Liver (tissue), 9 donors: ENCODE measurements around the gene LBHD1. TPM values are rescaled to one million over a fixed set of nuclear protein-coding genes. Genes with fewer than 3 reads are reported as not detected.

ENCODE experiments used
- DNase-seq: peaks from one replicate; pipeline ENCODE4 v3.0.0-alpha.2; 2017; ENCODE audit warnings: low spot score
- H3K27ac ChIP-seq, 2 donors: one replicate each; pipeline ENCODE4 v1.7.0; 2013; ENCODE audit warnings: inconsistent platforms in 2 of 2, low read length in 2 of 2, control low read depth in 1 of 2, low read depth in 1 of 2, mild to moderate bottlenecking in 1 of 2
- H3K27me3 ChIP-seq, 4 donors: one replicate each; pipeline versions ENCODE4 v1.6.1 to v1.7.0; 2013; ENCODE audit warnings: low read length in 3 of 4, inconsistent platforms in 1 of 4, mild to moderate bottlenecking in 1 of 4, moderate library complexity in 1 of 4; ENCODE audit not compliant: control insufficient read depth in 4 of 4, insufficient read depth in 4 of 4
- H3K36me3 ChIP-seq, 4 donors: one replicate each; pipeline versions ENCODE4 v1.6.1 to v1.7.0; 2013; ENCODE audit warnings: low read length in 3 of 4, mild to moderate bottlenecking in 3 of 4, low read depth in 1 of 4, moderate library complexity in 1 of 4; ENCODE audit not compliant: control insufficient read depth in 4 of 4, insufficient read depth in 3 of 4
- H3K4me1 ChIP-seq, 4 donors: one replicate each; pipeline versions ENCODE4 v1.6.1 to v1.7.0; 2013; ENCODE audit warnings: low read length in 3 of 4, mild to moderate bottlenecking in 3 of 4, moderate library complexity in 1 of 4; ENCODE audit not compliant: control insufficient read depth in 4 of 4, insufficient read depth in 4 of 4
- H3K4me3 ChIP-seq, 3 donors: one replicate each; pipeline versions ENCODE4 v1.6.1 to v1.7.0; 2013; ENCODE audit warnings: low read length in 3 of 3, control low read depth in 1 of 3, low read depth in 1 of 3, mild to moderate bottlenecking in 1 of 3
- H3K9ac ChIP-seq, 2 donors: one replicate each; pipeline ENCODE4 v1.7.0; 2013; ENCODE audit warnings: low read length in 2 of 2, mild to moderate bottlenecking in 2 of 2, moderate library complexity in 2 of 2, control low read depth in 1 of 2, low read depth in 1 of 2
- H3K9me3 ChIP-seq, 4 donors: one replicate each; pipeline versions ENCODE4 v1.6.1 to v1.7.0; 2013; ENCODE audit warnings: low read length in 3 of 4; ENCODE audit not compliant: control insufficient read depth in 4 of 4
- EGR1 ChIP-seq, 2 donors: IDR thresholded peaks; 2 replicates each; pipeline ENCODE4 v1.6.1; 2016 to 2018; ENCODE audit warnings: antibody characterized with exemption in 2 of 2, low read depth in 2 of 2
- FOXA1 ChIP-seq: IDR thresholded peaks from 2 replicates; pipeline ENCODE4 v1.6.1; 2016; ENCODE audit warnings: antibody characterized with exemption
- FOXA2 ChIP-seq: IDR thresholded peaks from 2 replicates; pipeline ENCODE4 v1.6.1; 2016; ENCODE audit warnings: antibody characterized with exemption
- GABPA ChIP-seq, 2 donors: IDR thresholded peaks in 1 of 2; conservative IDR thresholded peaks in 1 of 2; 2 replicates each; pipeline ENCODE4 v1.6.1; 2016; ENCODE audit warnings: antibody characterized with exemption in 2 of 2, mild to moderate bottlenecking in 1 of 2, moderate library complexity in 1 of 2
- HNF4A ChIP-seq, 2 donors: conservative IDR thresholded peaks; 2 replicates each; pipeline ENCODE4 v1.6.1; 2016; ENCODE audit warnings: antibody characterized with exemption in 2 of 2, mild to moderate bottlenecking in 2 of 2
- HNF4G ChIP-seq: IDR thresholded peaks from 2 replicates; pipeline ENCODE4 v1.6.1; 2016; ENCODE audit warnings: antibody characterized with exemption
- JUND ChIP-seq, 2 donors: IDR thresholded peaks; 2 replicates each; pipeline ENCODE4 v1.6.1; 2016; ENCODE audit warnings: antibody characterized with exemption in 2 of 2
- NR2F2 ChIP-seq: IDR thresholded peaks from 2 replicates; pipeline ENCODE4 v1.6.1; 2016; ENCODE audit warnings: antibody characterized with exemption
- RAD21 ChIP-seq, 2 donors: IDR thresholded peaks; 2 replicates each; pipeline ENCODE4 v1.6.1; 2016; ENCODE audit warnings: antibody characterized with exemption in 2 of 2, mild to moderate bottlenecking in 2 of 2
- RXRA ChIP-seq, 2 donors: IDR thresholded peaks; 2 replicates each; pipeline ENCODE4 v1.6.1; 2017 to 2018; ENCODE audit warnings: antibody characterized with exemption in 2 of 2, mild to moderate bottlenecking in 1 of 2
- SP1 ChIP-seq: IDR thresholded peaks from 2 replicates; pipeline ENCODE4 v1.6.1; 2018; ENCODE audit warnings: antibody characterized with exemption, mild to moderate bottlenecking
- TAF1 ChIP-seq: conservative IDR thresholded peaks from 2 replicates; pipeline ENCODE4 v1.6.1; 2016; ENCODE audit warnings: antibody characterized with exemption, mild to moderate bottlenecking
- YY1 ChIP-seq: IDR thresholded peaks from 2 replicates; pipeline ENCODE4 v1.6.1; 2016; ENCODE audit warnings: antibody characterized with exemption, mild to moderate bottlenecking
- WGBS: extraction: QIAGEN DNeasy Blood & Tissue Kit; methylation state at CpG from one replicate; pipeline ENCODE4 v1.1.7; 2013; 5-methylcytosine and 5-hydroxymethylcytosine counted together
- polyA plus RNA-seq, 2 donors: library from polyadenylated mRNA; stranded (reverse) in 1 of 2; unstranded in 1 of 2; fragments of 200-250 nt in 1 of 2; fragments of >200 nt in 1 of 2; fragmentation: Nextera tagmentation in 1 of 2; extraction: Ambion mirVana in 1 of 2; gene quantifications; one replicate each; pipeline versions ENCODE4 v1.2.1 to v1.2.3, GENCODE V29; 2013 to 2015
- total RNA-seq, 2 donors: library from RNA; depleted of rRNA; stranded (reverse); fragments of >200 nt; gene quantifications; one replicate each; pipeline ENCODE4 v1.2.3, GENCODE V29; 2014
- TF ChIP-seq, protein P1 (sequence below): IDR thresholded peaks from 2 replicates; pipeline ENCODE4 v1.6.1; 2016; ENCODE audit warnings: antibody characterized with exemption
- TF ChIP-seq, protein P2 (sequence below): IDR thresholded peaks from 2 replicates; pipeline ENCODE4 v1.6.1; 2016; ENCODE audit warnings: antibody characterized with exemption
- TF ChIP-seq, protein P3 (sequence below): fragments of 150-350 bp; IDR thresholded peaks from 2 replicates; pipeline ENCODE4 v1.5.1; 2017; ENCODE audit warnings: improper control_type of control experiment, low read depth, low read length; ENCODE audit not compliant: missing input control
- TF ChIP-seq, protein P4 (sequence below): IDR thresholded peaks from 2 replicates; pipeline ENCODE4 v1.6.1; 2016; ENCODE audit warnings: antibody characterized with exemption
- TF ChIP-seq, protein P5 (sequence below): IDR thresholded peaks from 2 replicates; pipeline ENCODE4 v1.6.1; 2016; ENCODE audit warnings: antibody characterized with exemption, mild to moderate bottlenecking
- donor health status: healthy.
- donor health status: healthy.
- donor health status: healthy.
- donor health status: healthy.
- donor health status: healthy.

Gene LBHD1
- total and polyA plus RNA-seq, 4 donors = 1.6 to 4.4 (median 3.4) TPM

DNA sequence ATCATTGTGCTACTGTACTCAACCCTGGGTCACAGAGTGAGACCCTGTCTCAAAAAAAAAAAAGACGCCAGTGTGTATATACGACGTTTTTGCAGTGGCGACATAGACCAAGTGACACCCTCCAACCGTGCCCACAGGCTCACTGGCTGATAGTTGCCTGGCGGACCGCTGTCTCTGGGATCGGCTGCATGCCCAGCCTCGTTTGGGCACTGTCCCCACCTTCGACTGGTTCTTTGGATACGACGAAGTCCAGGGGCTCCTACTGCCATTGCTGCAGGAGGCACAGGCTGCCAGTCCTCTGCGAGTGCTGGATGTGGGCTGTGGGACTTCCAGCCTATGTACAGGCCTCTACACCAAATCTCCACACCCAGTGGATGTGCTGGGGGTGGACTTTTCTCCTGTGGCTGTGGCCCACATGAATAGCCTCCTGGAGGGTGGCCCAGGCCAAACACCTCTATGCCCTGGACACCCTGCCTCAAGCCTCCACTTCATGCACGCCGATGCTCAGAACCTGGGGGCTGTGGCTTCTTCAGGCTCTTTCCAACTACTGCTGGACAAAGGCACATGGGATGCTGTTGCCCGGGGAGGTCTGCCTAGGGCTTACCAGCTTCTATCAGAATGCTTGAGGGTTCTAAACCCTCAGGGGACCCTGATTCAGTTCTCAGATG is 5.7 kb downstream of the LBHD1 start:
- Histone ChIP-seq H3K9me3 (no peaks in the 10 kb centered on the region), H3K27me3 (no peaks in the 10 kb centered on the region), H3K27ac (peak overlapping the region; percentile 85 to 89), H3K4me1 (peaks cover 15 to 45% (median 32%) of the 10 kb centered on the region in 4 donors), H3K4me3 (peak overlapping the region; percentile 82 to 97 (median 96)), H3K9ac (peak overlapping the region; percentile 24 to 90), H3K36me3 (peaks cover 3 to 10% (median 6%) of the 10 kb centered on the region in 4 donors)
- DNase-seq = no peak
- WGBS = 67% methylated on average over 16 of the region's 16 CpGs
- TF ChIP-seq, protein P1, sequence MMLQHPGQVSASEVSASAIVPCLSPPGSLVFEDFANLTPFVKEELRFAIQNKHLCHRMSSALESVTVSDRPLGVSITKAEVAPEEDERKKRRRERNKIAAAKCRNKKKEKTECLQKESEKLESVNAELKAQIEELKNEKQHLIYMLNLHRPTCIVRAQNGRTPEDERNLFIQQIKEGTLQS = no peak
- TF ChIP-seq SP1 (no peak), JUND (IDR thresholded peaks at IDR 0.05) (no peak), YY1 (no peak), HNF4A (conservative IDR thresholded peaks at IDR 0.05) (no peak), RAD21 (IDR thresholded peaks at IDR 0.05) (no peak), TAF1 (no peak), EGR1 (IDR thresholded peaks at IDR 0.05; ENCODE audit: low read depth in 2 of 2) (no peak)

DNA sequence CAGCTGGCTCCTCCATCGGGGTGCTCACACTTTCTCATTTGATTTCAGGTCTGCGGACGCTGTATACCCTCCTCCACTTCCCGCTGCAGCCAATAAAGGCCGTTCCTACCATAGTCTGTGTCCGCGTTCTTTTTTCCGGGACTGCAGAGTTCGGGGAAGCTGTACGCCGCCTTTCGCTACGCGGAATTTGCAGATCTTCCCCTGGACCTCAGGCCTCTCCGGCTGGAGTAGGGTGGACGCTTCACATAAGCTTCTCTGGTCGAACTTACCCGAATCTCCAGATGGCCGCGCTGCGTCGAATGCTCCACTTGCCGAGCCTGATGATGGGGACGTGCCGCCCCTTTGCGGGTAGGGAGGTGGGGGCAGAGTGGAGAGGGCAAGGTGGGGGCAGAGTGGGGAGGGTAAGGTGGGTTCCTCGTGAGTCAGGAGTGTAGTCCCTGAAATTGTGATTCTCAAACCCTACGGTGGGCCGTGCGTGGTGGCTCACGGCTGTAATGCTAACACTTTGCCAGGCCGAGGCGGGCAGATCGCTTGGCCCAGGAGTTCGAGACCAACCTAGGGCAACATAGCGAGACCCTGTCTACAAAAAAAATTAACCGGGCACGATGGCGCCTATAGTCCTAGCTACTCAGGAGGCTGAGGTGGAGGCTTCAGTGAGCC is 6.3 kb downstream of the LBHD1 start:
- H3K27ac ChIP-seq = peak overlapping the region; percentile 85 to 89
- peak overlapping the region; percentile 68 to 90 for H3K9ac ChIP-seq
- no peaks in the 10 kb centered on the region for H3K9me3 ChIP-seq
- DNase-seq = no peak
- H3K4me1 ChIP-seq = peaks cover 13 to 38% (median 29%) of the 10 kb centered on the region in 4 donors
- 5% methylated on average over 39 of the region's 39 CpGs for WGBS
- TF ChIP-seq HNF4A (conservative IDR thresholded peaks at IDR 0.05) (no peak), SP1 (no peak), RXRA (IDR thresholded peaks at IDR 0.05) (no peak), NR2F2 (no peak), FOXA2 (no peak), TAF1 (no peak), RAD21 (IDR thresholded peaks at IDR 0.05) (no peak), EGR1 (IDR thresholded peaks at IDR 0.05; ENCODE audit: low read depth in 2 of 2) (no peak), FOXA1 (no peak), YY1 (no peak), HNF4G (no peak), GABPA (IDR thresholded peaks at IDR 0.05 in 1 of 2, conservative IDR thresholded peaks at IDR 0.05 in 1 of 2) (no peak), JUND (IDR thresholded peaks at IDR 0.05) (no peak)
- TF ChIP-seq, protein P2, sequence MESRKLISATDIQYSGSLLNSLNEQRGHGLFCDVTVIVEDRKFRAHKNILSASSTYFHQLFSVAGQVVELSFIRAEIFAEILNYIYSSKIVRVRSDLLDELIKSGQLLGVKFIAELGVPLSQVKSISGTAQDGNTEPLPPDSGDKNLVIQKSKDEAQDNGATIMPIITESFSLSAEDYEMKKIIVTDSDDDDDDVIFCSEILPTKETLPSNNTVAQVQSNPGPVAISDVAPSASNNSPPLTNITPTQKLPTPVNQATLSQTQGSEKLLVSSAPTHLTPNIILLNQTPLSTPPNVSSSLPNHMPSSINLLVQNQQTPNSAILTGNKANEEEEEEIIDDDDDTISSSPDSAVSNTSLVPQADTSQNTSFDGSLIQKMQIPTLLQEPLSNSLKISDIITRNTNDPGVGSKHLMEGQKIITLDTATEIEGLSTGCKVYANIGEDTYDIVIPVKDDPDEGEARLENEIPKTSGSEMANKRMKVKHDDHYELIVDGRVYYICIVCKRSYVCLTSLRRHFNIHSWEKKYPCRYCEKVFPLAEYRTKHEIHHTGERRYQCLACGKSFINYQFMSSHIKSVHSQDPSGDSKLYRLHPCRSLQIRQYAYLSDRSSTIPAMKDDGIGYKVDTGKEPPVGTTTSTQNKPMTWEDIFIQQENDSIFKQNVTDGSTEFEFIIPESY = no peak
- TF ChIP-seq, protein P1 = no peak
- TF ChIP-seq, protein P3, sequence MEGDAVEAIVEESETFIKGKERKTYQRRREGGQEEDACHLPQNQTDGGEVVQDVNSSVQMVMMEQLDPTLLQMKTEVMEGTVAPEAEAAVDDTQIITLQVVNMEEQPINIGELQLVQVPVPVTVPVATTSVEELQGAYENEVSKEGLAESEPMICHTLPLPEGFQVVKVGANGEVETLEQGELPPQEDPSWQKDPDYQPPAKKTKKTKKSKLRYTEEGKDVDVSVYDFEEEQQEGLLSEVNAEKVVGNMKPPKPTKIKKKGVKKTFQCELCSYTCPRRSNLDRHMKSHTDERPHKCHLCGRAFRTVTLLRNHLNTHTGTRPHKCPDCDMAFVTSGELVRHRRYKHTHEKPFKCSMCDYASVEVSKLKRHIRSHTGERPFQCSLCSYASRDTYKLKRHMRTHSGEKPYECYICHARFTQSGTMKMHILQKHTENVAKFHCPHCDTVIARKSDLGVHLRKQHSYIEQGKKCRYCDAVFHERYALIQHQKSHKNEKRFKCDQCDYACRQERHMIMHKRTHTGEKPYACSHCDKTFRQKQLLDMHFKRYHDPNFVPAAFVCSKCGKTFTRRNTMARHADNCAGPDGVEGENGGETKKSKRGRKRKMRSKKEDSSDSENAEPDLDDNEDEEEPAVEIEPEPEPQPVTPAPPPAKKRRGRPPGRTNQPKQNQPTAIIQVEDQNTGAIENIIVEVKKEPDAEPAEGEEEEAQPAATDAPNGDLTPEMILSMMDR = no peak
- TF ChIP-seq, protein P4, sequence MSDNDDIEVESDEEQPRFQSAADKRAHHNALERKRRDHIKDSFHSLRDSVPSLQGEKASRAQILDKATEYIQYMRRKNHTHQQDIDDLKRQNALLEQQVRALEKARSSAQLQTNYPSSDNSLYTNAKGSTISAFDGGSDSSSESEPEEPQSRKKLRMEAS = no peak
- TF ChIP-seq, protein P5, sequence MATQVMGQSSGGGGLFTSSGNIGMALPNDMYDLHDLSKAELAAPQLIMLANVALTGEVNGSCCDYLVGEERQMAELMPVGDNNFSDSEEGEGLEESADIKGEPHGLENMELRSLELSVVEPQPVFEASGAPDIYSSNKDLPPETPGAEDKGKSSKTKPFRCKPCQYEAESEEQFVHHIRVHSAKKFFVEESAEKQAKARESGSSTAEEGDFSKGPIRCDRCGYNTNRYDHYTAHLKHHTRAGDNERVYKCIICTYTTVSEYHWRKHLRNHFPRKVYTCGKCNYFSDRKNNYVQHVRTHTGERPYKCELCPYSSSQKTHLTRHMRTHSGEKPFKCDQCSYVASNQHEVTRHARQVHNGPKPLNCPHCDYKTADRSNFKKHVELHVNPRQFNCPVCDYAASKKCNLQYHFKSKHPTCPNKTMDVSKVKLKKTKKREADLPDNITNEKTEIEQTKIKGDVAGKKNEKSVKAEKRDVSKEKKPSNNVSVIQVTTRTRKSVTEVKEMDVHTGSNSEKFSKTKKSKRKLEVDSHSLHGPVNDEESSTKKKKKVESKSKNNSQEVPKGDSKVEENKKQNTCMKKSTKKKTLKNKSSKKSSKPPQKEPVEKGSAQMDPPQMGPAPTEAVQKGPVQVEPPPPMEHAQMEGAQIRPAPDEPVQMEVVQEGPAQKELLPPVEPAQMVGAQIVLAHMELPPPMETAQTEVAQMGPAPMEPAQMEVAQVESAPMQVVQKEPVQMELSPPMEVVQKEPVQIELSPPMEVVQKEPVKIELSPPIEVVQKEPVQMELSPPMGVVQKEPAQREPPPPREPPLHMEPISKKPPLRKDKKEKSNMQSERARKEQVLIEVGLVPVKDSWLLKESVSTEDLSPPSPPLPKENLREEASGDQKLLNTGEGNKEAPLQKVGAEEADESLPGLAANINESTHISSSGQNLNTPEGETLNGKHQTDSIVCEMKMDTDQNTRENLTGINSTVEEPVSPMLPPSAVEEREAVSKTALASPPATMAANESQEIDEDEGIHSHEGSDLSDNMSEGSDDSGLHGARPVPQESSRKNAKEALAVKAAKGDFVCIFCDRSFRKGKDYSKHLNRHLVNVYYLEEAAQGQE = no peak
- peaks cover 3 to 10% (median 6%) of the 10 kb centered on the region in 4 donors for H3K36me3 ChIP-seq
- no peaks in the 10 kb centered on the region for H3K27me3 ChIP-seq
- H3K4me3 ChIP-seq = peak overlapping the region; percentile 82 to 97 (median 96)
